GM10847 (cell line): Measurements from ENCODE around the gene HPCAL1.

Source experiments
- POLR2A ChIP-seq: IDR thresholded peaks from 2 replicates; pipeline ENCODE4 v1.6.1; 2011; ENCODE audit not compliant: insufficient read length; ENCODE audit errors: extremely low read depth

Gene HPCAL1

DNA sequence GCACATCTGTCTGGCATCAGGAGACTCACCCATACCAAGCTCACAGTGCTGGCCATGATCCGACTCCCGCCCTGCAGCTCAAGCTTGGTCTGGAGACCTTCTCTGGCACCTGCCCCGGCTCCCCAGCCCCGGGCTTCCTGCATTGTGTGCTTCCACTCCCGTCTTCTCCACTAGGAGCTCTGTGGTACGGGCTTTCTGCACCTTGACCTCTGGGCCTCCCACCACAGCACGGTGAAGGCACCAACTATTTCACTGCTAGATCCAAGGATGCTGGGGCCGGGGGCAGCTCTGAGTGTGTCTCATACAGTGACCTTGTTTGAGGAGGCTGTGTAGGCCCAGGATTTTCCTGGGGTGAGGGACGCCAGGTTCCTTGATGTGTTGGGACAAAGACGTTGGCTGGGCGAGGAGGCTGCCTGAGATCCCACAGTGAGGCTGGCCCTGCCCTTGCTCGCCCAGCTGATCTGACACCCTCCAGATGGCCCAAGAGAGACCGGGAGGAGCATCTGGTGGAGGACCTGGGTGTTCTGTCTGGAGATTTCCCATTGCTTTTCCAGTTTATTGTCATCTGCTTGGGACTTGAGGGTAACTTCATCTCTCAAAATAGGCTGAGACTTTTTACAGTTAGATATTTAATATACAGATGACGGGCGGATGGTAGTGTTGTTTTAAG, 64.0 kb downstream of the HPCAL1 start:
- TF ChIP-seq POLR2A, result no peak

GRCh38 chr2:10367472-10368439, 65.1 kb downstream of the HPCAL1 start:
- no peak for TF ChIP-seq POLR2A

GRCh38 chr2:10368491-10369231, 66.0 kb downstream of the HPCAL1 start:
- TF ChIP-seq POLR2A, result no peak

GRCh38 chr2:10369269-10370255, 66.9 kb downstream of the HPCAL1 start:
- no peak for TF ChIP-seq POLR2A

DNA sequence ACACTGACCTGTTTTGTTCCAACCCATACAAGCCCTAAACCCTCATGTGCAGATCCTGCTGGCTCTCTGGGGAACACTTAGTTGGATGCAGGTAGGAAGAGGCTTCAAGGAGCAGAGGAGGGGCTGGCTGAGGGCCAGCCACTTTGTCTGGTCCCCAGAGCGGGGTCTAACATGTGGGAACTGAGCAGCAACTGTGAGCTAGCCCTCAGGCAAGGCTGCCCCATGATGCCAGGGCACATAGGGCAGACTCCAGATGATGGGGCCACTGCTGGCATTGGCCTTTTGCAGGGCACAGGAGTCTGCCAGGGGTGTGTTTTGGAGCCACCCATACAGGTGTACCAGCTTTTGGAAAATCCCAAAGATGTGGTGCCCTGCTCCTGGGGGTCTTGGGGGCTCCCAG, 67.7 kb downstream of the HPCAL1 start:
- no peak for TF ChIP-seq POLR2A

DNA sequence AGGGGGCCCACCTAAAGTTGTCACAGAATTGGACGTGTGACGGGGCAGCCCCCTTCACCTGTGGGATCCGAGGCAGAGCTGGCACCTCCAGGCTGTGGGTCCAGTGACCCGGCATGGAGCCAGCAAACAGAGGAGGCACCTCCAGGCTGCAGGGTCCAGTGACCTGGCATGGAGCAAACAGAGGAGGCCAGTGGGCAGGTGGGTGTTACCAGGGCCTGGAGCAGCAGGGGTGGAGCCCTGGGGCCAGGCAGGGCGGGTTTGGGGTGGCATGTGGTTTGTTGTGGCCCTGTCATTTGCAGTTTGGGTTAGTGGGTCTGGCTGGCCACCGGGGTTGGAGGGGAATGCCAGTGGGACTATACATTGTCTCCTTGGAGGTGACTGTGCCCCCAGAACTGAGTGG, 68.2 kb downstream of the HPCAL1 start:
- no peak for TF ChIP-seq POLR2A

GRCh38 chr2:10371441-10372196, 68.9 kb downstream of the HPCAL1 start:
- no peak for TF ChIP-seq POLR2A

- TF ChIP-seq POLR2A, result no peak
Observed at GRCh38 chr2:10372203-10372861, 69.6 kb downstream of the HPCAL1 start.

- no peak for TF ChIP-seq POLR2A
Observed at GRCh38 chr2:10372862-10373240, 70.1 kb downstream of the HPCAL1 start.

GRCh38 chr2:10373931-10374330, 71.2 kb downstream of the HPCAL1 start:
- TF ChIP-seq POLR2A, result no peak

- no peak for TF ChIP-seq POLR2A
Observed at GRCh38 chr2:10374362-10374943, 71.7 kb downstream of the HPCAL1 start.

DNA sequence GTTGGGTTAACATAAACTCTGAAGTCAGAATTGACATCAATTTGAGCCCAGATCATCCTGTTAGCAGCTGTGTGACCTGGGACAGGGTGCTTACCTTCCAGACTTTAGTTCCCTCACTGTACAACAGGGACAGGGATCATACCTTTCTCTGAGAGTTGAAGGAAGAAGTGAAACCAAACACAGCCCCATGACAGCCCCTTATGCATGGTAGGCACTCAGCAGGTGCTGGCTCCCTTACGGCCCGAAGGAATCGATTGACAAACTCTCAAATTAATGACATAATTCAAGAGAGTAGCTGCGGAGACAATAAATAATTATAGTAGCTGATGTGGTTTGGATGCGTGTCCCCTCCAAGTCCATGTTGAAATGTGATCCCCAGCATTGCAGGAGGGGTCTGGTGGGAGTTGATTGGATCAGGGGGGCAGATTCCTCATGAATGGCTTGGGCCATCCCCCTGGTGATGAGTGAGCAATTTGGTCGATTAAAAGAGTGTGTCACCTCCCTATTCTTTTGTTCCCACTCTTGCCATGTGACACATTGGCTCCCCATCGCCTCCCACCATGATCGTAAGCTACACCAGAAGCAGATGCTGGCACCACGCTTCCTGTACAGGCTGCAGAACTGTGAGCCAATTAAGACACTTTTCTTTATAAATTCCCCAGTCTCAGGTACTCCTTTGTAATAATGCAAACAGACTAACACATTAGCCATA, 73.0 kb downstream of the HPCAL1 start:
- no peak for TF ChIP-seq POLR2A
